Hematopoietic multipotent progenitor cell treated with erythropoietin and hydrocortisone succinate and interleukin-3 and kit ligand, for 4 days (in vitro differentiated cells): Measurements from ENCODE around the gene ACVR1.
"Not testable (repeated sequence)": the region's sequence is repeated elsewhere in the genome, so short reads cannot be mapped to it uniquely, and the experiment has no call there.

Experiments used
- DNase-seq: peaks from one replicate; pipeline ENCODE4 v3.0.0-alpha.2; 2015

The ACVR1 gene

DNA sequence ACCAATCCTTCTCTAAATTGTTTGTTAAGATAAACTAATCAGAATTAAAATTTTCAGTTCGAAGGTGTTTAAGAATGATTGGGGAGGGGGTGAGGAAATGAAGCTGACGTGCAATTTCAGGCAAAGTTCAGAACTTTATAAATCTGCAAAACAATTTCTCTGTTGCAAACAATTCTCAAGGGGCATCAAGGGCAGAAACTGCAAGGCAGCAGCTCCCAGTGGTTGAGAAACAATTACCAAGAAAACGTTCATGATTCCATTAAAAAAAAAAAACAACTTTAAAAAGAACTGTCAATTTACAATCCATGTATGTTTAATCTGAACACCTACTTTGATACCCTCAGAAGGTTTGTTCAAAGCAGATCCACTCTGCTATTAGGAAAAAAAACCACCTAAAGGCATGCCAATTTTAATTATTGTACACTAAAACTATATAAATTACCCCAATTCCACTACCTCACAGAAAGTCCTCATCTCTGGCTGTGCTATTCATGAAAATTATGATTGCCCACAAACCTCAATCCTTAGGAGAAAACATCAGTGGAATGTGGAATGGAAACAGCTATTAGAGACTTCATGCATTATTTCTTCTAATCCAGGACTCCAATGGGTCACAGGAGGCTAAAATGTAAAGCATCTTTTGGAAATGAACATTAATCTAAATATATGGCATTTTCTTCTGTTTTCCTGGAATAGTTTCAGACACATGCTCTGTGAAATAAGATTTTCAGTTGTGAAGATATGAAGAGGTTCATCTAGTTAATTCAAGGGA, 127.6 kb downstream of the ACVR1 start:
- DNase-seq = no peak

DNA sequence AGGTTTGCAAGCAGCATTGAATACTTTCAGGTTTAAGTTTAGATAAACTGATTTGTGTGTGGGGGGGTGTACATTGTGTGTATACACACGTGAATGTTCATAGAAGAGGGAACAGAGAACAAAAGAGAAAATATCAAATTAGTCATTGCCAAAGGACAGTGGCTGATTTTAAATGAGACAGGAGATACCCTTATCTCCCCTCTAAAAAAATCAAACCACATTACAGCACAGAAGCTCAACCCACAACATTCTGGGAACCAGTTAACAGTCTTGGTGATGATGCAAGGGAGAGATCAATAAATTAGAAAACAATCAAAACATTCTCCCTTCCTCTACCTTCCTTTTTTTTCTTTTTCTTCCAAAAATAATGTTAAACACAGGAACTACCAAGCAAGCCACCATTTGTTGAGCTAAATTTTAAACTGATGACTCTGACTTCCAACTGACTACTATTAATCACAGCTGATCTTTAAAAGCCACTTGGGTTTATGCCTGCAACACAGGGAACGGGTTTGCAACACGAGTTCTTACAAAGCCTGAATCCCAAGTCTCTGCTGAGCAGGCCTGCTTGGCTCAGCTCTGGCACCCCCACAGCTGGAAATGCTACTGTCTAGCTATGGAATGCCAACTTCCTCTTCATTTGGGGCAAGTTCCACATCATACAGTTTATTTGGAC, 128.3 kb downstream of the ACVR1 start:
- DNase-seq = peak; percentile 20

DNA sequence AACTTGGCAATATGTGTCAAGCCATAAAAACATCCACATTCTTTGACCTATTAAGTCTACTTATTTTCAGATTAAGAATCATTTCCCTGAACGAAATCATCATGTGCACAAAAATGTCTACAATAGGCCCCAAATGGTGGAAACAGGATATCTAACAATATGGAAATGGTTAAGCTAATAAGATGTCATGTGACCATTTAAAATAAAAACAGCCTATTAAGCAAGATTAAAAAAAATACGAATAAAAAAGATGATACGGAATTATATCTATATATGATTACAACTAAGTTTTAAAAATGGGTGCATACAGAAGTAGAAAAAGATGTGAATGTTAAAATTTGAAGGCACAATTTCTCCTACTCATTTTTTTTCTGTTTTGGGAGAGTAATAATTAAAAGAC, 128.8 kb downstream of the ACVR1 start:
- no peak for DNase-seq

DNA sequence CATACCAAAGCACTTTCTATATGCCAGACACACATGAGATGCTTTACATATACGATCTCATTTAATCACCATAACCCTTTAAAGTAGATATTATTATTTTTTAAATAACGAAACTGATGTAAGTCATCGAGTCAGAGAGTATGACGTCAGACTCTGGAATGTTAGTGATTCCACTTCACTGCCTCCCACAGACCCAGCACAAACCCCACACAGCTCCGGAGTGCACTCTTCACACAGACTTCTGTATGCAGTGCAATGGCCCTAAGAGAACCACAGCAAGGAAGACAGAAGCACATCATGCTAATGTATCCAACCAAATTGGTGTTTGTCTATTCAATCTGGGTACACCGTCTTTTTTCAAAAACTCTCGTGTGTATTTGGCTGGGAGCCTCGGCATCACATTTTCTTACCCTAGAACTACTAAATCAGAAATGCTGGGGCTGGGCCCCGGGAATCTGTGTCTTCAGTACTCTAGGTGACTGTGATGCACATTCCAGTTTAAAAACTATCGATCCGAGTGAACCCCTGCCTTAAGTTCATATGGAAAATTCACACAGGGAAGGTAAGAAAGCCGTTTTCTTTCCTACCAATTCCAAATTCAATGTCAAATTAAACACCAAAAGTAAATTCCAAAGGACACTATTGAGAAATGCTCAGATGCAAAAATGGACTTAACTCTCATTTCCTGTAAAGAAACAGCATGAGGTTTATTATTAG, 129.7 kb downstream of the ACVR1 start:
- DNase-seq = no peak

DNA sequence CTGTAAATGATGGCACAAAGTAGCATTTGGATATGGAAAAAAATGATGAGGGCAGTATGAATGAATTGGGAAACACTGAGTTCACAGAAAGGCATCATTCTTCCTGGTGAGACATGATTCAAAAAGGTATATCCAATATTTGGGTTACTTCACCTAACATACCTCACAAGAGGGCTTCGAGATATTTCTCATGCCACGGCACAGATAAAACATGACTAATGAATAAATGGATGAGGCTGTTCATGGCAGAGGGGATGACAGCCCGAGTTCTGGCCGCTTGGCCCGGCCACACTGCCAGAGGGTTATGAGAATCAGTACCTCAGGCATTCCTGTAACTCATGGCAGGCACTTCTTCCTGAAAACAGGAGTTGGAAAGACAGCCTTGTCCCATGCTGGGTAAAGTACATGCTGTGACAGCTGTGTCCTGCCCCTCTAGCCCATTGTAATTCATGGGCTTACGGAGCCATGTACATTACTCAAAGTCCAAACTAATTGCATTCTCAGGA, 131.5 kb downstream of the ACVR1 start:
- no peak for DNase-seq

DNA sequence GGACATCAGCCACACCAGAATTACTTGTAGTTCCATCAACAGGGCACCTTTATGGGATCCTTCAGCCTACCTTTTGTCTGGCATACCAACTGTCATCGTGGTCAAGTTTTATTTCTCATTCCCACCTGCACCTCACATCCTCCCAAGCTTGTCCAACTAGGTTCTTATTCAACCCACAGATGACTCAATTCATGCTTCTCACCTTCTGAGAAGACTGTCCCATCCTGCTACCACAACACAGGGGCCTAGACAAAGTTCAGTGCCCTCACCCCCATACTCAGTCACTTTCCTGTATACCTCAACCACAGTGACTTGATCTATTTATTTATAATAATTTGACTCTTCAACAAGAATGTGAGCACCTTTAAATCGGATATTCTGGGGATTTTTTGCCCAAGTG, 133.1 kb downstream of the ACVR1 start:
- DNase-seq = no peak

DNA sequence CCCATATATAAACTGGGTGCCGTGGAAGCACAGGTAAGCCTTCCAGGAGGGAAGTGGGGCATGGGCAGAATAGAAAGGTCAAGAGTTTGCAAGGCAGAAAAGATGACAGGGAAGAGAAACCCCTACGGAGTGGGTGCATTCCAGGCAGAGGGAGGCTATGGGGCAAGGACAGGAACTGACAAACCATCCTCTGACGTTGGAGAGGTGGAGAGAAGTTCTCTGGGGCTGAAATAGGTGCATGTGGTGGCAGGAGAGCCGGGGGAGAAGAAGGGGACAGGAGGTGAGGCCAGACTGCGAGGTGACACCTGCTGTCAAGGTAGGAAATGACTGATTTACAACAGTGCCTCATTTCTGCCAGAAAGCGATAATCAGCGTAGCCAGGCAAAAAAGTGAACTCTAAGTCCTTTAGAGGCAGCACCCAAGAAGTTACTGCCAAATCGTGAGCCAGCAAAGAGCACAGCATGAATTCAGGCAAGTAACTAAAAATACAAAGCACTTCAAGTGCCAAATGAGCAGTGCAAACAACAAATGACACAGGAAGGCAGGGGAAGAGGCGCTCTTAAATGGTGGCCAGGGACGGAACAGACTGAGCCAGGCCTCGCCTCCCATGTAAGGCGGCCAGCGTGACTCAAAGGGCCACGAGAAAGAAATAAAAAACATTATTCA, 134.2 kb downstream of the ACVR1 start:
- no peak for DNase-seq

DNA sequence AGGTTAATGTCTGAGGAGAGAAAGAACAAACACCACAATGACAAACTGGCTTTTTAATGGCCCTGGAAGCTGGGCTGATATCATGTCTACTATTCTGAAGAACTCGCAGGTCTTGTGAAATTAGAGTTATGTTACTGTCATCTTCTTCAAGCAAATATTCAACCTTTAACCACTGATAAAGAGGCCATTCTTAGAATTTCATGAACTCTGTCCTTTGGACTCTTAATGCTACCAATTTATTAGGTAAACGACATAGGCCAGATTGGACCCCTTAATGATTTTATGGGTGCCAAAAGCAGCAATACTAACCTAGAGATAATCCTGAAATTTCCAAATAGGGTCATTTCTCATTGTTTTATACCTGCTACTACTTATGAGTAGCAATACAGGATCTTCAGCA, 138.5 kb downstream of the ACVR1 start:
- DNase-seq = no peak

DNA sequence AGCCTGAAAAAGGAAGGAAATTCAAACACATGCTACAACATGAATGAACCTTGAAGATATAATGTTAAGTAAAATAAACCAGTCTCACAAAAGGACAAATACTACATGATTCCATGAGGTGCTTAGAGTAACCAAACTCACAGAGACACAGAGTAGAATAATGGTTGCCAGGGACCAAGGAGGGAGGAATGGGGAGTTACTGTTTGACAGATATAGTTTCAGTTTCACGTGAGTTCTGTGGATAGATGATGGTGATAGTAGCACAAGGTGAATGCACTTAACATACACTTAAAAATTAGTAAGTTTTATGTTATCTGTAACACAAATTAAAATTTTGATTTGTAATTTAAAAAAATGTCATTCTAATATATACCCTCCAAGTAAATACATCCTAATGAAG, 140.6 kb downstream of the ACVR1 start:
- no peak for DNase-seq

DNA sequence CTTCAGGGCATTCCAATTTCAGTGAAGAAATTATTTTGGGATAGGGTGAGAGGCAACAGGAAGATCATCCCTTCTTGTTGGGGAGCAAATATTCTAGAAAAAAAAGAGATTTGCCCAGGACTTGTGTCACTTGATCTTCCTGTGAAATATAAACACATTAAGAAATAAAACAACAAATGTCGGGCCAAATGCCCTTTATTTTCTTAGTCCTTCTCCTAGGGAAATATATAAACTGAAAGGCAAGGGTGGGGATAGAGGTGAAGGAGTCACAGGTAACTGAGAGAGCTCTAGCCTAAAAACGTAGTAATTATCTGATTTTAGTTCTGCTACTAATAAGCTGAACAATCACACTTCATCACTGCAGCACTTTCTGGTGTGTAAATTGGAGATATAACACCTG, 142.9 kb downstream of the ACVR1 start:
- no peak for DNase-seq

DNA sequence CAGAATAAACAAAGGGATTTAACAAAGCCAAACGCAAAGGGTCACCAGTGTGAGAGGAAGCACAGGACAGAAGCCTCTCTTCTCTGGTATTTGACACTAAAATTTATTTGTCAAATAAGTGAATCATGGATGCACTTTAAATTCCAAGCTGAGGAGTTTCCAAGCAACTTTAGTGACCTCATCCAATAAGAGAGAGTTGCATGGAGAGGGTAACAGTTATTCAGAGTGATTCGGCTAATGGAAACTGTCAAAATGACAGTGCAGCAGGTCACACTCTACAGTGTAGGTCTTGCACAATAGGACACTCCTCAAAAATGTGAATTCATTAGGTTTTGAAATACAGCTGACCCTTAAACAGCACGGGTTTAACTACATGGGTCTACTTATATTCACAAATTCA, 143.5 kb downstream of the ACVR1 start:
- DNase-seq = no peak

DNA sequence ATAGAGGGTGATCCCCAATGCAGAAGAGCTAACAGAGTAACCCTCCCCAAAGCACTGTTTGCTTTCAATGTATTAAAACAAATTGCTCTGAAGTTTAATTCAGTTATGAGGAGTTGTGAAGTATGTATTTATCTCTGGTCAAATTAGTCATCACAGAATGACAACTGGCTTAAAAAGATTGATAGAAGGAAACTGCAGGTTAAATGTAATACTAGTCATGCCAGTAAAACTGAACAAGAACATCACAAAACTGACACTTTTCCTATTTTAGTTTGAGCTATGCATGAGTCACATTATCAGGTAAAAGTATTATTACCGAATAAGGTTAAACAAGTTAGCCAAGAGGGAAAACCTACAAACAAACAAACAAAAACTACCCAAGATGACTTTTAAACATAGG, 148.4 kb downstream of the ACVR1 start:
- DNase-seq = no peak

DNA sequence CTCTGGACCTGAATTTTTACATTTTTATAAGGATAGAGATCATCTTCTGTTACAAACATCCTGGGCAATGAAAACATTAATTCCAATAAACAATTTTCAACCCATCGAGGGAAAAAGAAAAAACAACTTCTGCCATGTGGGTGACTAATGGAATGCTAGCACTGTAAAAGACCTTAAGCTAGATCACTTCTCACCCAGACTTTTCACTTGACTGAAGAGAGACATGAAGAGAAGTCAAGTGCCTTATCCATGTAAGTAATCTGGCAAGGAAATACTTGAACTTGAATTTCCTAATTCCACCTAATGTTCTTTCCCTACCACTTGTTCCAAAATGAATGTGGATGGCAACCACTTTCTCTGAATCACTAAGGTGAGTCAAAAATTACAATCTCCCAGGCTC, 149.2 kb downstream of the ACVR1 start:
- no peak for DNase-seq

DNA sequence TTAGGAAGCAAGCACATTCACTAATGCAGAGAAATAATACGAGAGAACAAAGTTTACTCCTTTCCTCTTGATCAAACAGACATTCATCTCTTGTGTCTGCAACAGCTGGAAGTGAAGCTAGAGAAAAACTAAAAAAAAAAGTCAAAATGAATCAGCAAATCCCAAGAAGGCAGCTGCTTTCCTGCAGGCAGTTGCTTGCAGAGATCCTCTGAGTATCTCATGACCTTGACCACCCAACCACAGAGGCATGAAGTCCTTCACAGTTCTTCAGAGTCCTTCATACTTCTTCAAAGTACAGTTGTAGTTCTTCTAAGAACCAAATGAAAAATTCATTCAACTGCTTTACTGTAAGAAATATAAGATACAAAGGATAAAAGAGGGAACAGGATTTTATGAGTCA, 150.3 kb downstream of the ACVR1 start:
- peak; percentile 31 for DNase-seq

DNA sequence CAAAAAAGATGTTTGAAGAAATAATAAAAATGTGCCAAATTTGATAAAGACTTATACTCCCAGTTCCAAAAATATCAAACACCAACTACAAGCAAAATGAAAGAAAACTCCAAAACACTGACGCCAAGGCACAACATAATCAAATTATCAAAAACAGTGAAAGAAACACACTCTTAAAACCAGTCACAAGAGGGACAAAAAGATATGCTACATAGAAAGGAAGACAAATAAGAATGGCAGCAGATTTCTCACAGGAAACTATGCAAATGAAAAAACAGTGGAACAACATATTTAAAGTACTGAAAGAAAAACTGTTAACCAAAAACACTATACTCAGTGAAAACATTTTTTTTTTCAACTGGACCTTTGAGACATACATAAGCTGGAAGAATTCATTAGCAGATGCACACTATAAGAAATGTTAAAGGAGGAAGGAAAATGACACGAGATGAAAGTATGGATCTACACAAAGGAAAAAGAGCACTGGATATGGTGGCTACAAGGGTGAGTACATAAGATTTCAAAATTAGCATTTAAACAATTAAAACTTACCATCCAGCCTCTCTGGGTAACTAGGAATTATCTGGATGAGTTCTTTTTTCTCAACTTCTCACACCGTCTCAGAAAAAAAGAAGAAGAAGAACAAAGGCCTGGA, 153.4 kb downstream of the ACVR1 start:
- DNase-seq = peak; percentile 68

DNA sequence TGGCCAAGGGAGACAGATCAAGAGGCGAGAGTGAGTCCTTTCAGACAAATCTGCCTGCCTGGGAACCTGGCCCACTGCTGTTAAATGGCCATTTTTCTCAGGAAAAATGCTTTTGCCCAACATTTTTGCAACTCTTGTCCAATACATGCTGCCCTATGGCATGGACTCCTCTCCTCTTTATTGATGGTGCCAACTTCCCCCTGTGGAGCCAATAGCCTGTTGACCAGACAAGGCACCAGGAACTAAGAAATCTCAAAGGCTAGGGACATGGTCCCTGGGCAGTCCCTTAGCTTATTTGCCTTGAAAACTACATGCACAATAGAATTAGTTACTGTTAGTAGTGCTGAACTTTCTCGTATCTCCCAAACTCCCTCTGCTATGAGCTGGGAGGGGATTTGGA, 155.6 kb downstream of the ACVR1 start:
- no peak for DNase-seq

DNA sequence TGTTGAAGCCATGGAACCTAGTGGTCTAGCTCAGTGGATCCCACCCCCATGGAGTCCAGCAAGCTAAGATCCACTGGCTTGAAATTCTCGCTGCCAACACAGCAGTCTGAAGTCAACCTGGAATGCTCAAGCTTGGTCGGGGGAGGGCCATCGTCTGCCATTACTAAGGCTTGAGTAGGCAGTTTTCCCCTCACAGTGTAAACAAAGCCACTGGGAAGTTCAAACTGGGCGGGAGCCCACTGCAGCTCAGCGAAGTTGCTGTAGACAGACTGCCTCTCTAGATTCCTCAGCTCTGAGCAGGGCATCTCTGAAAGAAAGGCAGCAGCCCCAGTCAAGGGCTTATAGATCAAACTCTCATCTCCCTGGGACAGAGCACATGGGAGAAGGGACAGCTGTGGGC, 171.5 kb downstream of the ACVR1 start:
- not testable (repeated sequence) for DNase-seq

DNA sequence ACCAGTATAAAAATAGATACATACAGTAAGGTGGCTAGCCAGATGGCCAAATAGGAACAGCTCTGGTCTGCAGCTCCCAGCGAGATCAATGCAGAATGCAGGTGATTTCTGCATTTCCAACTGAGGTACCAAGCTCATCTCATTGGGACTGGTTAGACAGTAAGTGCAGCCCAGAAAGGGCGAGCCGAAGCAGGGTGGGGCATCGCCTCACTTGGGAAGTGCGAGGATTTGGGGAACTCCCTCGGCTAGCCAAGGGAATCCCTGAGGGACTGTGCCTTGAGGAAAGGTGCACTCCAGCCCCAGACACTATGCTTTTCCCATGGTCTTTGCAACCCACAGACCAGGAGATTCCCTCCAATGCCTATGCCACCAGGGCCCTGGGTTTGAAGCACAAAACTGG, 172.0 kb downstream of the ACVR1 start:
- DNase-seq = not testable (repeated sequence)

DNA sequence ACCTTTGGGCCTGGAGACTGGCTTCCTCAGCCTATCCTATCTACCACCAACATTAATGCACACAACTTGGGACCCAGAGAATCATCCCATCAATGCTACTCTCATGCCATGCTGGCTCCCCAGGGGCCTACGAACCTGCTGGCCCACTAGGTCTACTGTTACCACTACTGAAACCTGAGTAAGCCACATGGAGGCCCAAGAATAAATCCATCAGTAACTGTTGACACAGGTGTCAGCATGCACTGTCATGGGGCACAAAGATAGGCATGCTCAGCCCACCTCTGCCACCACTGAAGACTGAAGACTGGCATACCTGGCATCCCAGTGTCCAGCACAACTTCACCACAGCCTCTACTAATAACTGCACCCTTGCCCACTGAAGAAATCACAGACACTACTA, 176.3 kb downstream of the ACVR1 start:
- no peak for DNase-seq

DNA sequence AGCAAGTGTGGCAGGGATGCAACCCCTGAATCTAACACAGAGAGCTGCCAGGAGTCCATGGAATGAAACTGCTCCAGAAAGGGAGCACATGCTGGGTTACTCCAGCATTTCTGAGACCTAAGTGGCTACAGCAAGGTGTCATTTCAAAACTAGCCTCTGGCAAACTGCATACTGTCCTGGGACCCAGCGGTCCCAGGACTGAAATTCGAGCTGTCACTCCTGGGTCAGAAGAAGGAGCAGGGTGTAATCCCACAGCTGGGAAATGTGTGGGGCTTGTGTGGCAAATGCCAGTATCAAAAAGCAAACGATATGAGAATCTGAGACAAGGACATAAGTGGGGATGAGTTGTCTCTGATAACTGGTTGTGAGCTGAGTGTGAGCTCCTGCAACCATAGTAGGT, 177.1 kb downstream of the ACVR1 start:
- no peak for DNase-seq

DNA sequence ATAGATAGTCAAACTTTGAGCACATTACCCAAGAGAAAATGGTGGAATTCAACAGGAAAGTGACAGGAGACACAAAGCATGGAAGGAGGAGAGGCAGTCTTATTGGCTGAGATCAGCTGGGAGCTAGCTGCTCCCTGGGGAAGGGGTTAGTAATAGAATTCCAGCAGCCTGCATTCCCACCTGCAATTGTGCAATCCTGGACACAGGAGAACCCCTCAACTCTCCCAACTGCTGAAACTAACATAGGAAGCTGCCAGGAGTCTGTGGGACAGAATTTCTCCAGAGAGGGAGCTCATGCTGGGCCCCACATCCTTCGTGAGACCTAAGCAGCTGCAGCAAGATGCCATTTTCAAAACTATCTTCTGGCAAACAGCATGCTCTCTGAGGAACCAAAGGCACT, 177.7 kb downstream of the ACVR1 start:
- DNase-seq = no peak

DNA sequence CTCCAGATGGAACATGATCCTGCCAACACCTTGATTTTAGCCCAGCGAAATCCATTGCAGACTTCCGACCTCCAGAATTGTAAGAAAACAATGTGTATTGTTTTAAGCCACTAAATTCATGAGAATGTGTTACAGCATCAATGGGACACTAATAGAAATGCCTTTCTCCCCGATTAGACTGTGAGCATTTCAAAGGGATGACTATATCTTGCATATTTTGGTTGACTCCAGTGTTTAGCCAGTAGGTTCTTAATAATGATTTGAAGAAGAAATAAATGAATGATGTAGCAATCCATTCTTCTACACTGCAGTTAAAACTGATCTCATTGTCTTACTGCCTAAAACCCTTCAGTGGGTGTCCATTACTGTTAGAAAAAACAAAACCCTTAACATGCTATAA, 180.1 kb downstream of the ACVR1 start:
- no peak for DNase-seq

DNA sequence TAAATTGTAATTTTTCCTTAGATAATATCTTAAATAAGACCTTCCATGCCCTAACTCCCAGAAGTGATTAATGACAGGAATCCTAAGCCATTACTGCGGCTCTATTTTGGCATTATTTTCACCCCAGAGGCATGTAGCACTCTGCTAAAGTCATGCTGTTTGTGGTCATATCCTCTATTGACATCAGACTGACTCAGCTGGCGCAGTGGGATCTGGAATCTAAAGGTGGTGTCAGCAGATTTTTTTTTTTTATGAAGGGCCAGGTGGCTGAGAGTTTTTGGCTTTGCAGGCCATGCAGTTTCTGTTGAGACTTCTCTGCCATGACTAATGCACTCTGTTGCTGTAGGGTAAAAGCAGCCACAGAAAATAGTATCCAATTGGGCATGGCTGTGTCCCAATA, 183.4 kb downstream of the ACVR1 start:
- DNase-seq = no peak
